DMS53 (cell line): ENCODE results near the gene WDR5.

Experiments used
- DNase-seq: peaks from one replicate; lab custom pipeline; 2025; lab: John Stamatoyannopoulos, UW

WDR5 gene

DNA sequence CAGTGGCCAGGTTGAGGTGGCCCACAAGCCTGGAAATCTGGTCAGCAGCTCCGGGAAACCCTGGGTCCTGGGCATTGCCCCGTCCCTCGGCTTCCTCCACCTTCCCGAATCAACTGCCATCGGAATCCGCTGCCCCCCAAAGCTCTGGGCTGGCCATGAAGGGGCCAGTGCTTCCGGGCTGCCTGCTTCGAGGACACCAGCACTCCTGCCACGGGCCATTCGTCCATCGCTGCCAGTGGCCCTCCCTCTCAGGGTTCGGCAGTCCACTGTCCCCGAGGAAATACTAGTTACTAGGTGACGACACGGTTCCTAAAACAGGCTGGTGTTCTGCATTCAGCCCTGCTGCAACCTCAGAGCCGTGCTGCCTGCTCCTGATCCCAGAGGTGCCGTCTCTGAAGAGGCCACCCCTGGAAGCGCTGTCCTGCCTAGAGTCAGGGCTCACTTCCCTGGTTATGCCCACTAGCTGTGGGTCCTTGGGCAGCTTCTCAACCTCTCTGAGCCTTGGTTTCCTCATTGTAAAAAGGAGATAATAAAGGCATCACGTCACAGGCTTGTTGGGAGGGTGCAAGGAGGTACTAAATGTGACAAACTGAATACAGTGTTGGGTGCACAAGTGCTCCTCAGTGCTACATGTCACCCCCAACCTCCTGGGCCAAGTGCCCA lies 3.5 kb upstream of the WDR5 start:
- no peak for DNase-seq

DNA sequence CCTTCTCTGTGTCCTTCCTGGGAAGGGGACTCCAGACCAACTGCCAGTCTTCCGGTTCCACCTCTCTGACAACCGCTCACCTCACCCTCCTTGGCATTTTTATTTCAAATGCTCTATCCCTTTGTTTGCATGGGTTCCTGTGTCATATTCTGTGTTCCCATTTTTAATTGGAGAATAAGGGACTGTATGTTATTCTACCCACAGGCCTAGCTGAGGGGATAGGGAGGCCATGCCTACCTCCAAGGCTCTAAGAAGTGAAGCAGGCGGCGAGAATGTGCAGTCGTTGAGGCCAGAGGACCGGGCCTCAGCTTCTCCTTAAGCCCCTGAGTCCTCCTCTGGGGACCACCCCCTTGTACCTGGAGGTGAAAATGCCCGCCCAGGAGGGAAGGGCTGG lies 936 bp upstream of the WDR5 start:
- DNase-seq = peak; percentile 68

DNA sequence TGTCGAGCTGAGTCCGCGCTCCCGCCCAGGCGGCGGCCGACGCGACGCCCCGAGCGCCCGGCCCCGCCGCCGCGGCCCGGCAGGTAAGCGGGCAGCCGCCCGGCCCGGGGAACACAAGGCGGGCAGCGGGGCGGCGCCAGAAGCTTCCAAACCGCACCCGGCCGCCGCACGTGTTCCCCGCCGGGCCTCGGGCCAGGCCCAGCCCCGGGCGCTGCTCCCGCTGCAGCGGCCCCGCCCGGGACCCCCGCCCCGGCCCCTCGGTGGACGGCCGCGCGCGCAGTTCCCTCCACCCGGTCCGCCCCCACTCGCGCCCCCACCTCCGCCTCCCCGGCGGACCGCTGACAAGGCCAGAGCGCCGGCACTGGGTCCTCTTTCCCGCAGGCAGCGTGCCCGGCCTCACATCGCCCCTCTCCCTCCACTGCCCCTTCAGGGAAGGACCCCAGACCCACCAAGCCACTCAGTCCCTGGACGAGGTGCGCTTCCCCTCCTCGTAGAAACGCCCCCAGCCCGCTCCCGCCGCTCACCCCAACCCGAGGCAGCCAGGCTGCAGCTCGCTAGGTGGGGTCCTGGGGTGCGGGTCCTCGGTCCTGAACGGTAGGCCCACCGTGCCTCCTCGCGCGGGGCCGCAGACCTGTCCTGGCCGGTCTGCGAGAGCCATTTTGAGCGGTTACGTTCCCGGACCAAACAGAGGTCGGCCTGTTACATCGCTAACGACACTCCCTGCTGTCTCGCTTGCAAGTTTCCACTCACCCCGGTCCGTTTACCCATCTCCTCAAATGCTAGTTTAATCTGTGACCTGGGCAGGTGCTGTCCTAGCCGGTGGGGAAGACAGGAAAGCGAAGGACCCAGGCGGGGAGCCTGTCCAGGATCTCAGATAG lies 475 bp downstream of the WDR5 start:
- DNase-seq = peak; percentile 57

DNA sequence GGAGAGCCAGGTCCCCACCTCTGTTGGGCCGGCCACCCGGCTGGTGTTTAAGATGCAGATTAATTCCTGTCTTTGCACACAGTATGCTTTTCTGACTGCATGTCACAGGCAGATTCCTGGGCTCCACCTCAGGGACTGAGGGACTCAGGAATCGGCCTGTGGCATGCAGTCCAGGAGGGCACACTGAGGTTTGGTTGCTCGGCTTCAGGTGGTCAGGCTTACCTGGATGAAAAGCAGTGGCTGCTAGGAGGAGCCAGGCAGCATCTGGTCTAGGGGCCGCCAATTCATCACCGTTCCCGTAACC lies 1.1 kb downstream of the WDR5 start:
- DNase-seq = no peak

DNA sequence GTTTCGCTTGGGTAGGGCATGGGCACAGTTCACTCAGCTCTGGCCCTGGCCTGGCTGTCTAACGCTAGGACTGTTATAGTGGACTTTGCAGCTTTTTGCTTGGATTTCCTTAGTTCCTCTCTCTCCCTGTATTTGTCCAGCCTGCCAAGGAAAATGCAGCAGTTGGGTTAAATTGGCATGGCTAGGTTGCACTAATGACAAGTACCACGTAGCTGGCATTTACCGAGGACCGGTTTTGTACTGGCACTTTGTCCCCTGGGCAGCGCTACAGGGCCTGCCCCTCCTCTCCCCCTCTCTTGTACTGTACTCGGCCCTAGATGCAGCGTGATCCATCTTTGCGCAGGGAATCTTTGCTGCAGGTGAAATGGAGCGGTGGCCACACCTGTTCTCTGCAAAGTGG lies 2.4 kb downstream of the WDR5 start:
- DNase-seq = no peak

DNA sequence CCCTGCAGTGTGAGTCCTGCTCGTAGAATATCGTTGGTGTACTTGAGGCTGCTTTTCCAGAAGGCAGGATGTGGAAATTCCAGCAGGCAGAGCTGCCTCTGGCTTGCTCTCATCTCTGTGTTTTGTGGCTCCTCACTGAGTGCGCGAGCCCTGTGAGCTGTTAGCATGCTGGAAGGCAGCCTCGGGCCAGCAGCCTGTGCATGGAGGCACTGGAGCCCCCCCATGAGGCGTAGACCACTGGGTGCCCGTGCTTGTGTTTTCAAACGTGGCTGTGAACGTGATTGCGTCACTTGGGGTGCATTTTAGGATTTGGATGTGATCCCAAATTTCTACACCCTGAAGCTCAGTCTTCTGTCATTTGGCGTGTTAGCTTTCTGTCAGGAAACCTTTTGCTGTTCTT lies 3.2 kb downstream of the WDR5 start:
- DNase-seq = no peak

DNA sequence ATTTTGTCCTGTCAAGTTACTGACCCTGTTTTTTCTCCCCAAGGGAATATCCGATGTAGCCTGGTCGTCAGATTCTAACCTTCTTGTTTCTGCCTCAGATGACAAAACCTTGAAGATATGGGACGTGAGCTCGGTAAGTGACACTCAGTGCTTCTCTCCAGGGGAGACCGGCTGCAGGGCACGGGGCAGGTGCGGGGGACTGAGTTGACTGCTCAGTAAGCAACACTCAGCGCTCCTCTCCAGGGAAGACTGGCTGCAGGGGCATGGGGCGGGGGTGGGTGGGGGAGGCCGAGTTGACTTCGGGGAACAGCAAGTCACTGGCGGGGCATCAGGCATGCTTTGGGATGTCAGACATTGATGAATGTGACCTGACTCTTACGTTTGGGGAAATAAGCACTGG lies 6.0 kb downstream of the WDR5 start:
- DNase-seq = no peak

DNA sequence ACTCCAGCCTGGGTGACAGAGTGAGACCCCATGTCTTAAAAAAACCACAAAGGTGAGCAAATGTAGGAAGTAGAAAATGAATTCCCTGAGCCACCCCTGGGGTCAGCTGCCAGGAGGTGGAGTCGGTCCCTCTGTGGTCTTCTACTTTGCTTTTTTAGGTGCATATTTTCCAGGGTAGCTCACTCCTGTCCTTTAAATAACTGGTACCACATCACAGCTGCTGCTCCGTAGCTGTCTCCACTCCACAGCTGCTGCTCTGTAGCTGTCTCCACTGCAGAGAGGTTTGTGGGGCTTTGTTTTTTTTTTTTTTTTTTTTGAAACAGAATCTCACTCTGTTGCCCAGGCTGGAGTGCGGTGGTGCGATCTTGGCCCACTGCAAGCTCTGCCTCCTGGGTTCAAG lies 8.9 kb downstream of the WDR5 start:
- no peak for DNase-seq

DNA sequence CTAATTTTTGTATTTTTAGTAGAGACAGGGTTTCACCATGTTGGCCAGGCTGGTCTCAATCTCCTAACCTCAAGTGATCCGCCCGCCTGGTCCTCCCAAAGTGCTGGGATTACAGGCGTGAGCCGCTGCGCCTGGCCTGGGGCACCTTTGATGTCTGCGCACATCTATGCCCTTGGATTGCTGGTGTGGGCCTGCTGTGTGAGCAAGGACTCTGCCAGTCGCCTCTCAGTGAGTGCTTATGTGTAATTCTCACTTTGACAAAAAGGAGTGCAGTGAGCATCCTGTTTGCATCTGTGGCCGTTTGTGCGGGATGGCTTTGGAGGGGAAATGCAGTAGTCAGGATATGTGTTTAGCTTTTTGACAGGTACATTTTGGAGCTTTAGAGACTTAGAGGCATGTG lies 9.4 kb downstream of the WDR5 start:
- DNase-seq = no peak

DNA sequence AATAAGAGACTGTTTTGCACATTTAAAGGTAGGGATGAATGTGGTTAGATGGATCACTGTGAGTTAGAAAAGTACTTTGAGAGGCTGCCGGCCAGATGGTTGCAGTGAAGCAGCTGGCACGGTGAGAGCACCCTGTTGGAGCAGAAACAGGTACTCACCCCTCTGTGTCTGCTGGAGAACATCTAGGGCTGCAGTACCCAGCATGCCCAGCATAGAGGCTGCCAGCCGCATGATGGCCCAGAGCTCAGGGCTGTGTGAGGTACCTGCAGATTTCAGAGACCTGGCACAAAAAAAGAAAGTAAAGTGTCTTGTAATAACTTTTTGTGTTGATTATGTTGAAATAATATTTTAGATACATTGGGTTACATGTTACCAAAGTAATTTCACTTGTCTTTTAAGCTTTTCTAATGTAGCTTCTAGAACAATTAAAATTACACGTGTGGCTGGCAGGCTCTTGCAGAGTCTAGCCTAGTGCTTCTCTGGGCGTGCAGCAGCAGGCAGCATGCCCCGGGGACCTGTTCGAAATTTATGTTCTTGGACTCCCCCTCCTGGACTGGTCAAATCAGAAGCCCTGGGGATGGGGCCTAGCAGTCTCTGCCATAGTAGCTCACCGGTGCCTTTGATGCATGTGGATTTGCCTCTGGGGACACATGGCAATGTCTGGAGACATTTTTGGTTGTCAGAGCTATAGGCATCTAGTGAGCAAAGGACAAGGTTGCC lies 11.1 kb downstream of the WDR5 start:
- no peak for DNase-seq

DNA sequence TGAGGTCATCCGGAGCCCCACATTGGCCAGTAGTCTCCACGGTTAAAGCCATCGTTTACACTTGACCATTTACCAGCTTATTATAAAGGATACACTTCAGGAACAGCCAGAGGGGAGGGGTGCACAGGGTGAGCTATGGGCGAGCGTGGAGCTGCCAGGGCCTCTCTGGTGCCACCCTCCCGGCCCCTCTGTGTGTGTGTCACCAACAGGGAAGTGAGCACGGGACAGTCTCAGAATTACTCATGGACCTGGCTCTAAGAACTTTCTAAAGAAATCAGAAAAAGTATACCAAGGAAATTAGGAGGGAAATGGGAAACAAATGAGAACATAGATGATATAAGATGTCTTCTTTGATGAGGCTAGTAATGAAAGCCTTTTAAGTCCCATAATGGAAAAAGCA lies 13.5 kb downstream of the WDR5 start:
- no peak for DNase-seq

DNA sequence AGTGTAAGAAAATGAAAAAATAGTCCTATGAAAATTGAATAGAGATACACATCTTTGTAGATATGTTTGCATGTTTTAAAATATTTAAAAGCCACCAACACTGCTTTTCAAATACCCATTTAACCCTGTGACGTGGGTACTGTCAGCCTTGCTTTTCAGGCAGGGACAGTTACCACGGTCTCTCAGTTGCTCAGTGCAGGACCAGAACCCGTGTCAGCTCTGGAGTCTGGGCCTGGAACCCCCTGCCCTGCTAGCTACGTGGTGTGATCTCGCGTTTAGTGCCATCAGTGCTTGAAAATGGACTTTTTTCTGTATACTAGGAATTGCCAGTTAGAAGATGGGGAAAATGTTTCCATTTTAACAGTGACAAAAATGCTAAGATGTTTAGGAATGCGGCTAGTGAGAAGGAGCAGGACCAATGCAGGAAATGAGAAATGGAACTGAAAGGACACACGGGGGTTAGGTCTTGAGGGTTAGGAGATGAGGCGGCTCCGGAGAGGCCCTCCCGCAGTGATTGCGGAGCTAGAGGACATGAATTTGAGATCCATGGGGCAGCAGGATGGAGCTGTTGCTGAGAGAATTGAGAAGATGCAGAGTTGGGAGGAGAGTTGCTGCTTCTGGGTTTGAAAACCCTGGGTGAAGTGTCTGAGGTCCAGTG lies 14.8 kb downstream of the WDR5 start:
- no peak for DNase-seq

DNA sequence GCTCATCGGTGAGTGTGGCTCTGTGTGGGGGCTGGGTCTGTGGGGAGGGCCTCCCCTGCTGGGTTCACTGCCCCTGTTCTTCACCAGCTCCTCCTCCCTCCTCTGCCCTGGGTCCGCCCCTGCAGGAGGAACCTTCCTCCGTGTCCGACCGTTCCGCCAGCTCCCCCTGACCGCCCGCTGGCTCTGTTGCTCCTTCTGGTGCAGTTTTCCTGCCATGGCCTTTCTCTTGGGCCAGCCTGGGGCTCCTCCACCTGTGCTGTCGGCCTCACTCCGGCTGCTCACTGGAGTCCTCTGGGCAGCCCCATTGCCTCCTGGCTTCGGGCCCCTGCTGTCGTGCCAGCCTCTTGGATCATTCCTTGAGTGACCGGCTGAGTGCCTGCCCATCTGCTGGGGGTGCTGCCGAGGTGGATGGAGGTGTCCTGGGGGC lies 16.2 kb downstream of the WDR5 start:
- DNase-seq = no peak

DNA sequence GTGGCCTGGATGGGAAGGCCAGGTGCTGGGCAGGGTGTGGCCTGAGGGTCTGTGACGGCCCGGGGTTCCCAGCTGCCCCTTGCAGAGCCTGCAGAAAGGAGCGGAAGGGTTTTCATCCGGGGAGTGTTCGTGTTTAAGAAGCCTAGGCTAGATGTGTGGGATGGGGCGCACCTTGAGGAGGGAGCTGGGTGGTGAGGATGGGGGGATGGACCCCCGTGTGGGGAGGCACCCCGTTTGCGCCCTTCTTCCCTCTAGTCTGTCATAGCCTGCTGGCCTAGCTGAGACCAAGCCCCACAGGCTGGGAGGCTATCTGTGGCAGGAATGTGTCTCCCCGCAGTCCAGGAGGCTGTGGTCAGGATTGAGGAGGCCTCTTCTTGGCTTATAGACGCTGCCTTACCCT lies 16.6 kb downstream of the WDR5 start:
- no peak for DNase-seq

DNA sequence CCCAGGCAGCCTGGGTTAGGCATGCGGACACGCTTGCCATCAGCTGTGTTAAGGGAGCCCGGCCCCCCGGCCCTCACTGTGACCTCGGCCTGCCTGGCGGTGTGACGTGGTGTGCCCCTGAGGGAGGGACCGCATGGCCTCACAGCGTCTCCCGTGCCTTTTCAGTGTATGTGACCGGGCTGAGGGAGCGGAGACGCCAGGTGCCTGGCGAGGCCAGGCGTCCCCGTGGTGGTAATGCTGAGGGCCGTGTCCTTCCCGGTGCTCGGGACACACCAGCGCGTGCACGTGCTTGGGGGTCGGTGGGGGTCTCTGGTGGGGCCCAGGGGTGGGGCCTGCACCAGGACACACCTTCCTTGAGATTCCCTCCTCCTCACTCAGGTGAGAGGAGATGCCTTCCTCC lies 17.6 kb downstream of the WDR5 start:
- DNase-seq = no peak

DNA sequence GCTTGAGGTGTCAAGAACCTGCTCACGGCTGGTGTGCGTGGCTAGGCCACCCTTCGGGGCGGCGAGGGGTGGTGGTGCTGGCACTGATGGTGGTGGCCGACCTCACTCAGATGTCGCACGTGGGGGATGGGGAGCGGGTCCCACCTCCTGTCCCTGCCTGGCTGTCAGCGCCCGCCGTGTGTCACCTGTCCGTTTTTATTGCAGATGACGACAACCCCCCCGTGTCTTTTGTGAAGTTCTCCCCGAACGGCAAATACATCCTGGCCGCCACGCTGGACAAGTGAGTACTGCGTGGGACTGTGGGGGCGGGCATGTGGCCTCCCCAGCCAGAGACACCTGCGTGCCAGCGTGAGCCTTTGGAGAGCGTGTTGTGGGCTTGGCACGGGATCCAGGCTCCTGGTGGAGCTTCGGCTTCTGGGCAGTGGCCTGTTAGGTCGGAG lies 18.4 kb downstream of the WDR5 start:
- DNase-seq = no peak

DNA sequence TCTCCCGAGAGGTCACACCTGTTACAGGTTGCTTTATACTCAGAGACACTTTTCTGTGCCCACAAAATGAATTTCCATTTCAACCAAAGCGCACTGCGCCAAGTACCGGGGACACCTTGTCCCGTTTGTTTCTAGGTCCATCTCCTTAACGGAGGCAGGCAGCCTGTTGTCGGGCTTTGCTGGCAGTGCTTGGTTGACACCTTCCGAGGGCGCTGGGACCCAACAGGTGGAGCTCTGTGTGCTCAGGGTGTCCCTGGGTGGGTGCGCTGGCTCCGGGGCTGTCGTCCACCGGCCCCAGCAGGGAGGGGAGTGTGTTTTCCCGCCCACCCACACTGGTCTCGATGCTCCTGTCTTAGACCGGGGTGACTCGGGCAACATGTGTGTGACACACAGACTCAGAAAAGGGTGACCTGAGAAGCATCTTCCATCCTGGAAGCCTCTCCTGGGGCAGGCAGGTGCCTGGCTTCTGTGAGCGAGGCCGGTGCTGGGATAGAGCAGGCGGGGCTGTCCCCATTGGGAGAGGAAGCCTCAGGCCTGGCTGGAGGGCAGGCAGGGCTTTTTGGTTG lies 20.0 kb downstream of the WDR5 start:
- DNase-seq = no peak

DNA sequence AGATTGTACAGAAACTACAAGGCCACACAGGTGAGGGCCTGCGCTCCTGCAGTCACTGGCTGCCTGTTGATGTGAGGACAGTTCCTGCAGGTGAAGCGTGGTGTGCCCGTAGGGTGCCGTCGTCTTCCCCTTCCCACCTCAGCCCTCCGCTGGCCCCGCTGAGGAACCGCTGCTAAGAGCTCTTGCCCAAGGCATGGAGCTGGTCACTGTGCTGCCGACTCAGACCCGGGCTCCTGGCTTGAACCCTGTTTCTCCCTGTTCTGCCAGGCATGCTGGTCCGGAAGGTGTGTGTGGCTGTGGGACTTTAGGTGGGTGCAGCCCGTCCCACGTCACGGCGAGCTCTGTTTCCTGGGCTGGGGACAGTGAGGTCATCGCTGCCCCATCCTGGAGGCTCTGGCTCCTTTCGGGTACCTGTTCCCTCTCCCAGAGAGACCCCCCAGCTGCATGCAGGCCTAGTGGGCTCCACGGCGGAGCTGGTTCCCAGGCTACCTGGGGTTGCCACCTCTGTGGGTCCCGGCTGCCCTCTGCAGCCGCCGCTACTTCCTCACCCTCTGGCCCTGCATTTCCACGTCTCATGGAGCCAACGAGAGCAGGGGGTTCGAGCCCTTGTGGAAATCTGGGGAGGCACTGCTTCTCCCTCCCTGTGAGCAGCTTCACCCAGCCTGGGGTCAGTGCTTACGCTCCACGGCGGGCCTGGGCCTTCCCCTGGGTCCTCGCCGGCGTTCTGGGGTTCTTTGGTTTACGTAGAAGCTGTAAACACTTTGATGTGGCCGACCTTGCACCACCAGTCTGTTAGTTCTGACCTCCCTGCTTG lies 20.9 kb downstream of the WDR5 start:
- no peak for DNase-seq

DNA sequence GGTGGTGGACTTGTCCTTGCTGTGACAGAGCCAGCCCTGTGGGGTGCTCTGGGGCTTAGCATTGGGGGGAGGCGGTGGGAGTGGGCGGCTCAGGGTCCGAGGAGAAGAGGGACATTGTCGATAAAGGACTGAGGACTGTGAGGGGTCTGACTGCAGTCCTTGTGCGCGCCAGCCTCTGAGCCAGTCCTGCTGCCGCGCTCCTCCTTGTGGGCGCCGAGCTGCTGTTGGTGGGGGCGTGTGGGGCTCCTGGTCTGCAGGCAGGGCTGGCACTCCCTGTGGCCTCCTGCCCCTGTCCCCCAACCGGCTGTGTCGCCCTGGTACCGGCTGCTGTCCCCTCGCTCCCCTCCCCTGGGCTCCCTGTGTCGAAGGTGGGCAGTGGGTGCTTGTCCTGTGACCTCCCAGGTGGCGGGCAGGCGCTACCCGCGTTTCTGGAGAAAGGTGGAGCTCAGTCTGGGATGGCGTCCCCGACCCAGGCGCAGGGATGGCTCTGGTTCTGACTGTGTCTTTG lies 21.6 kb downstream of the WDR5 start:
- DNase-seq = no peak

DNA sequence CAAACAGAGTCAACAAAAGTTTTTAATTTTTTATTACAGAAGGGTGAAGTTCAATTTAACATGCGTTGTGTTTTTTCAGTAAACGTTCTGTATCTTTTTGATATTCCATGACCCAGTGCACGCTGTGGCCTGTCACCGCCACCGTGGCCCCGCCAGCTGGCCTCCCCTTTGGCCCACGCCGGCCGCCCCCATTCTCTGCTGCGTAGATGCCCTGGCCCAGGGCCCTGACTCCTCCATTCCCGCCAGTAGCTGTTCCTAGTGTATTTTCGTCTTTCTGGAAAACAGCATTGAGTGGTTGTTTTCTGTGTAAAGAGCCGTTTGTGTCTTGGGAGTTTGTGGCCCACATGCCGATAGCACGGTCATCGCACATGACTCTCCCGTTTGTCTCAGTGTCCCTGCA lies 22.4 kb downstream of the WDR5 start:
- no peak for DNase-seq

DNA sequence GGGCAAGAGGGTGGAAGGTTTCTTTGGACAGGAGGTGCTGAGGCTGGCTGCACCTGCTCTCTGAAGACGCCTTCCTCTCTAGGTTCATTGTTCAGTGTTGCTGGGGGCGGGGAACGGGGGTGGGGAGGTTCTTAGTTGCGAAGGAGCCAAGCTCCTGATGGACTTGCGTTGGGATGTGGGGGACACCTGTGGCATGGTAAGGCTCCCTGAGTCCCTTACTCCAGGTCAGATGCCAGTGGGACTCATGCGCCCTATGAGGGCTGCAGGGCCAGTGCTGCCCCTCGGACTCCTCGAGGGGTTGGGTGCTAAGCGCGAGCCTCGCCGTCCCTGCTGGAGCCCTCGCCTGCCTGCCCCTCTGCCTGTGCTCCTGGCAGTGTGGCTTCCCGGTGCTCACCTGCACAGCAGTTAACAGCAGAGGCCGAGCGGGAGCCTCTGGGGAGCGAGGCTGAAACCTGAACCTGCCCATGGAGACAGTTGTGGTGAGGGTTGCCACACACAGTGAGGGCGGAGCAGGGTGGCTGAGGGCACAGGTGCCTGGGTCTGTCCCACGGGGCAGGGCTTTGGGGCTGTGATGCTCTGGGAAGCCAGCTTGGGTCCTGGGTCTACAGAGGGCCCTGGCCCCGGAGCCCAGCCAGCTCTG lies 23.0 kb downstream of the WDR5 start:
- DNase-seq = no peak
